ENCODE data around the gene SLIT3.

The SLIT3 gene

DNA sequence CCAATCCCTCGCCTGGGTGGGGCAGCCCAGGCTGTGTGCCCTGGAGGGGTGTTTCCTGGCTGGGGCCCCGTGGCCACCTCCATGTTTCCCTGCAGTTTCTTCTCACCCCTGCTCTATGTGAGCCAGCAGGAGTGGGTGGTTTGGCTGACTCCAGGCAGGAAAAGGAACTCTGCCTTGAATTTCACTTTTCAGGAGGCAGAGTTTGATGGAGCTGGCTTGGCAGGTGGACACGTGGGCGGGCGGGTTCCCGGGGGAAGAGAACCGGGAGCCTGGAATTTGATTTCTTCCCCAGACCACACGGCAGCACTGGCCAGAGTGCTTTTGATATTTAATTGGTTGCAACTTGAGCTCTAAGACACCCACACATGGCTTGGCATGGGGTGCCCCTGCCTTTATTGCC is 601.9 kb downstream of the SLIT3 start:
- TF ChIP-seq, protein P1, sequence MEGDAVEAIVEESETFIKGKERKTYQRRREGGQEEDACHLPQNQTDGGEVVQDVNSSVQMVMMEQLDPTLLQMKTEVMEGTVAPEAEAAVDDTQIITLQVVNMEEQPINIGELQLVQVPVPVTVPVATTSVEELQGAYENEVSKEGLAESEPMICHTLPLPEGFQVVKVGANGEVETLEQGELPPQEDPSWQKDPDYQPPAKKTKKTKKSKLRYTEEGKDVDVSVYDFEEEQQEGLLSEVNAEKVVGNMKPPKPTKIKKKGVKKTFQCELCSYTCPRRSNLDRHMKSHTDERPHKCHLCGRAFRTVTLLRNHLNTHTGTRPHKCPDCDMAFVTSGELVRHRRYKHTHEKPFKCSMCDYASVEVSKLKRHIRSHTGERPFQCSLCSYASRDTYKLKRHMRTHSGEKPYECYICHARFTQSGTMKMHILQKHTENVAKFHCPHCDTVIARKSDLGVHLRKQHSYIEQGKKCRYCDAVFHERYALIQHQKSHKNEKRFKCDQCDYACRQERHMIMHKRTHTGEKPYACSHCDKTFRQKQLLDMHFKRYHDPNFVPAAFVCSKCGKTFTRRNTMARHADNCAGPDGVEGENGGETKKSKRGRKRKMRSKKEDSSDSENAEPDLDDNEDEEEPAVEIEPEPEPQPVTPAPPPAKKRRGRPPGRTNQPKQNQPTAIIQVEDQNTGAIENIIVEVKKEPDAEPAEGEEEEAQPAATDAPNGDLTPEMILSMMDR (IDR thresholded peaks at IDR 0.05; ENCODE audit: unreplicated experiment in 3 of 3), result no peak
- no peaks in the 10 kb centered on the region for H3K9me3 Mint-ChIP-seq
- peak overlapping the region in 1 of 3 experiments; percentile 75 for H3K27ac Mint-ChIP-seq
- peaks cover 55% of the 10 kb centered on the region for H3K36me3 Mint-ChIP-seq (ENCODE audit: low read depth)
- no peak overlapping the region for H3K4me3 Mint-ChIP-seq
- H3K4me1 Mint-ChIP-seq, result peaks cover 38% of the 10 kb centered on the region
- peaks cover 13% of the 10 kb centered on the region for H3K27me3 Mint-ChIP-seq (ENCODE audit: low read depth)

DNA sequence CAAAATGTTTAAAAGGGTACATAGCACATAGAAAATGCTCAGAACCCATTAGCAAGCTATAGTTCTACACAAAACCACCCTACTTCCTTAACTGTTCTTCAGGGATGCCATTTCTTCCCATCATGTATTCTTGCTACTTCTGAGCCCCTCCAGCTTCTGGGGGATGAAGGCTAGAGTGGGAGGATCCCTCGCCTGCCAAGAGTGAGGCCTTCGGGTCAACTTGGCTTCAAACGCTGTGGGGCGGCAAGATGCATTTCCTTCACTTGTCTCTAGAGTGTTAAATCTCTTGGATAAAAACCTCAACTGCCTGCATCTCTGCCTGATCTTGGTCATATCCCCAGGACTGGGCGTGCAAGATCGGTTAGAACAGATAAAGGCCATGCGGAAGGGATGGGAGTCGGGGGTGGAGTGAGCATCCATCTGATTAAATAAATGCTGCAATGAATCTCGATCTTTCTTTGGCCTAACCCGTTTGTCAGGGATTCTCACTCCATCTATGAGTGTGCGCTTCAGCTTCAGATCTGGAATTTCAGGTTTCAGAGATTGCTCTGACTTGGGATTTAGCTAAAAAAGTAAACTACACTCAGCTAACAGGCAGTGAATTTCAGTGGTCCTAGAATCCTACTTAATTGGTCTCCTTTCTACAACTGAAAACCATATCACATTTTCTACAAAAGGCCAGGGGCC is 603.8 kb downstream of the SLIT3 start:
- peaks cover 38% of the 10 kb centered on the region for H3K4me1 Mint-ChIP-seq
- H3K36me3 Mint-ChIP-seq (ENCODE audit: low read depth), result peaks cover 51% of the 10 kb centered on the region
- peak overlapping the region in 2 of 3 experiments; percentile 69 to 82 for H3K27ac Mint-ChIP-seq
- TF ChIP-seq, protein P1 (IDR thresholded peaks at IDR 0.05; ENCODE audit: unreplicated experiment in 3 of 3), result no peak
- peaks cover 13% of the 10 kb centered on the region for H3K27me3 Mint-ChIP-seq (ENCODE audit: low read depth)
- peak overlapping the region in 1 of 3 experiments; percentile 1 for H3K4me3 Mint-ChIP-seq
- H3K9me3 Mint-ChIP-seq, result no peaks in the 10 kb centered on the region

DNA sequence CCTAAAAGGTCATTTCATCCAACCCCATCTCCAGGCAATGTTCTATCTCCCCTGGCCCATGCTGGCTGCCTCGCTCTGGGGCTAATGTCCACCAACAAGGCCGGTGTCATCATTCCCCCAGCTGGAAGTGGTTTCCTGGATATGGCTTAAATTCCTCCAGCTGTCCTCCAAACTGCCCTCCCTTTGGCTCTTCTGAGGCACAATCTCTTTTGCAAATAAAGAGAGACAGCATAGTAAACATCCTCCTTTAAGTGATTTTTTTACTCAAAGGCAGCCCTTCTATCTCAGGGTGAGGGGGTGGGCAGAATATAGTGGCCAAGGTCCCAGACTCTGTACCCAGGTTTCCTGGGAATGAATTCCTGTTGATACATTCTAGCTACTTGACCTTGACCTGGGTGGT is 604.3 kb downstream of the SLIT3 start:
- TF ChIP-seq, protein P1 (IDR thresholded peaks at IDR 0.05; ENCODE audit: unreplicated experiment in 3 of 3), result no peak
- Mint-ChIP-seq H3K36me3 (ENCODE audit: low read depth) (peaks cover 51% of the 10 kb centered on the region), H3K9me3 (no peaks in the 10 kb centered on the region), H3K27ac (peak overlapping the region; percentile 14 to 82 (median 69)), H3K4me1 (peaks cover 38% of the 10 kb centered on the region), H3K27me3 (ENCODE audit: low read depth) (peaks cover 17% of the 10 kb centered on the region), H3K4me3 (no peak overlapping the region)

DNA sequence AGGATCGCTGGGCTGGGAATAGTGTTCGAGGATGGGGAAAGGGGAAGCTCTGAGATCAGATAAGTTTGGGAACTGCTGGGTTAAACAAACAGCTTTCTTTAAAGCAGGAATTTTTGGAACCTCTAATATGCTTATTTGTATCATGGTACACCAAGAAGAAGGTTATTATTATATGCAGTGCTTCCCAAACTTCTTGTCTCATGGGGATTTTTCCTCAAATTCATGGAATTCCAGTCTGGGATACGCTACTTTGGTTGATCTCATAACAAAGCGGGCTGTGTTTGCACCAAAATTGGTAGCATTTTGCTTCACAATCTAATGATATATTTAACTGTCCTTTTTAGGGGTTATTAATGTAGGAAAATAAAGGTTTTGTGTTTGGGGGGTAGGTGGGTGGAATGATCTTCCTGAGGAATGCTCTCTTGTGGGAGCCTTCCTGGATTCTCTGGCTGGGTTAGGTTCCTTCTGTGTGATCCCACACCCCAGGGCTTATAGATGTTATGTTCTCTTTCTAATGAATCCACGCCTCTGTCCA is 605.6 kb downstream of the SLIT3 start:
- TF ChIP-seq, protein P1 (IDR thresholded peaks at IDR 0.05; ENCODE audit: unreplicated experiment in 3 of 3), result no peak
- H3K36me3 Mint-ChIP-seq (ENCODE audit: low read depth), result peaks cover 47% of the 10 kb centered on the region
- peaks cover 38% of the 10 kb centered on the region for H3K4me1 Mint-ChIP-seq
- H3K27me3 Mint-ChIP-seq (ENCODE audit: low read depth), result peaks cover 17% of the 10 kb centered on the region
- no peak overlapping the region for H3K27ac Mint-ChIP-seq
- no peak overlapping the region for H3K4me3 Mint-ChIP-seq
- no peaks in the 10 kb centered on the region for H3K9me3 Mint-ChIP-seq

DNA sequence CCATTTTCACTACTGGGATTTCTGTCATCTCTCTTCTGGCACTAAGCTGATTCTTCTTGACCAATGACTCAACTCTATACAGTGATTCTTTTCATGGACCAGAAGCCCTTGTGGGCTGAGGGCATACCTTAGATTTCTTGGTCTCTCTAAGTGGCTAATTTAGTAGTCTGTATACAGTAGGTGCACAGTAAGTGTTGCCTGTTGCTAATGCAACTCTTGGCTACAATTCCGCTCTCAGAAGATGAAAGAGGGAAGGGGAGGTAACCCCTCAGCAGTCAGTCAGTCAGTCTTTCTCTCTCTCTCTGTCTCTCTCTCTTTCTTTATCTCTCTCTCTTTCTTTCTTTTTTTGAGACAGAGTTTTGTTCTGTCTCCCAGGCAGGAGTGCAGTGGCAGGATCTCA is 606.6 kb downstream of the SLIT3 start:
- peaks cover 38% of the 10 kb centered on the region for H3K4me1 Mint-ChIP-seq
- H3K36me3 Mint-ChIP-seq (ENCODE audit: low read depth), result peaks cover 38% of the 10 kb centered on the region
- no peak overlapping the region for H3K4me3 Mint-ChIP-seq
- TF ChIP-seq, protein P1 (IDR thresholded peaks at IDR 0.05; ENCODE audit: unreplicated experiment in 3 of 3), result no peak
- H3K9me3 Mint-ChIP-seq, result no peaks in the 10 kb centered on the region
- no peak overlapping the region for H3K27ac Mint-ChIP-seq
- H3K27me3 Mint-ChIP-seq (ENCODE audit: low read depth), result peaks cover 17% of the 10 kb centered on the region

DNA sequence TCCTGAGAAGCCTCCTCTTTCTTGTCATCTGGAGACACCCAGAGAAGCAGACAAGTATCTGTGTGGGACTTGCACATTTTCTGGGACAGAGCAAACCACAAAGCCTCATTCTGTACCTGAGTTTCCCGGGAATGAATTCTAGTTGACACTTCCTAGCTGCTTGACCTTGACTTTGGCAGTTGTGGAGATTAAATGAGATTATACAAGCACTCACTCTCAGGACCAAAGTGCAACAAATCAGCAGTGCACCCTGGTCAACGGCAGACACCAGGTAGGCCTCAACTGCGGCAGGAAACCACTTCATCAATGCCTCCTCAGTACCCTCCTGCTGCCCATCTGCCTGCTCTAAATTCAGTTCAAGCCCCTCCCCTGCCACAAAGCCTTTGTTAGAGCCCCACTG is 607.1 kb downstream of the SLIT3 start:
- Mint-ChIP-seq H3K4me3 (no peak overlapping the region), H3K4me1 (peaks cover 37% of the 10 kb centered on the region), H3K27ac (no peak overlapping the region), H3K9me3 (no peaks in the 10 kb centered on the region), H3K27me3 (ENCODE audit: low read depth) (peaks cover 16% of the 10 kb centered on the region), H3K36me3 (ENCODE audit: low read depth) (peaks cover 38% of the 10 kb centered on the region)
- TF ChIP-seq, protein P1 (IDR thresholded peaks at IDR 0.05; ENCODE audit: unreplicated experiment in 3 of 3), result no peak

Measured in nephron (organoid).